Measurements from ENCODE around the gene SLC25A20. TPM values are rescaled to one million over a fixed set of nuclear protein-coding genes. Genes with fewer than 3 reads are reported as not detected.

The SLC25A20 gene
- polyA plus RNA-seq, 2 of the 4 experiments (the other 2 are of a cell fraction): 13.5 to 22.4 TPM

DNA sequence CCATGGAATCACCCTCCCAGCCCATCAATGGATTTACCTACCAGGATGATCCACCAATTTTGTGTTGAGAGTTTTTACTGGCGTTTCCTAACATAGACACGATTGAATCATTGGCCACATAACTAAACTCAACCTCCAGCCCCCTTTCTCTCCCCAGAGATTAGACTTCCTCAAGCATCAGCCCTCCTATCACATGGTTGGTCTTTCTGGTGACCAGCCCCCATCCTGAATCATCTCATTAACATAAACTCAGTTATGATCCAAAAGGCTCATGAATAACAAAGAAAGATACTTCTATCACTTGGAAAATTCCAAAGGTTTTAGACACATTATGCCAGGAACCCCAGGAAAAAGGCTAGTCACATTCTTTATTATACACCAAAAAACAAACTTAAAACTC, 72.2 kb downstream of the SLC25A20 start:
- no peak overlapping the region for H3K27ac ChIP-seq
- WGBS (ENCODE audit: missing lambda C conversion rate): 85% methylated on average over 2 of the region's 2 CpGs
- ChIA-PET CTCF (no interaction called here), POLR2A (no interaction called here)
- TF ChIP-seq RAD21 (conservative IDR thresholded peaks at IDR 0.05 in 1 of 2, IDR thresholded peaks at IDR 0.05 in 1 of 2): no peak
- no peak for TF ChIP-seq TP53 (CRISPR knock-in tag; IDR thresholded peaks at IDR 0.05)
- no peak for TF ChIP-seq HDAC2 (IDR thresholded peaks at IDR 0.05)
- no peak for TF ChIP-seq RCOR1 (IDR thresholded peaks at IDR 0.05; ENCODE audit: low read depth, low read length)
- no peak for TF ChIP-seq POLR2A (IDR thresholded peaks at IDR 0.05; ENCODE audit: low read length)
- no peak for TF ChIP-seq KDM5A (IDR thresholded peaks at IDR 0.05)
- no peak for TF ChIP-seq CHD4 (IDR thresholded peaks at IDR 0.05; ENCODE audit: borderline replicate concordance)
- TF ChIP-seq HEYL (CRISPR knock-in tag; IDR thresholded peaks at IDR 0.05): no peak
- no peak for TF ChIP-seq ZFP36 (IDR thresholded peaks at IDR 0.05; ENCODE audit: borderline replicate concordance, partially characterized antibody)
- no peak for TF ChIP-seq RARB (CRISPR knock-in tag; IDR thresholded peaks at IDR 0.05)
- no peak for TF ChIP-seq ZC3H11A (IDR thresholded peaks at IDR 0.05)
- no peak for TF ChIP-seq SMC3 (IDR thresholded peaks at IDR 0.05)
- no peak for TF ChIP-seq BHLHE40 (IDR thresholded peaks at IDR 0.05; ENCODE audit: low read depth, low read length)
- TF ChIP-seq ZNF302 (CRISPR knock-in tag; IDR thresholded peaks at IDR 0.05): no peak
- no peak for TF ChIP-seq HOXB5 (CRISPR knock-in tag; IDR thresholded peaks at IDR 0.05)
- no peak for TF ChIP-seq MYC (IDR thresholded peaks at IDR 0.05; ENCODE audit: borderline replicate concordance, low read length)
- TF ChIP-seq, protein P1, sequence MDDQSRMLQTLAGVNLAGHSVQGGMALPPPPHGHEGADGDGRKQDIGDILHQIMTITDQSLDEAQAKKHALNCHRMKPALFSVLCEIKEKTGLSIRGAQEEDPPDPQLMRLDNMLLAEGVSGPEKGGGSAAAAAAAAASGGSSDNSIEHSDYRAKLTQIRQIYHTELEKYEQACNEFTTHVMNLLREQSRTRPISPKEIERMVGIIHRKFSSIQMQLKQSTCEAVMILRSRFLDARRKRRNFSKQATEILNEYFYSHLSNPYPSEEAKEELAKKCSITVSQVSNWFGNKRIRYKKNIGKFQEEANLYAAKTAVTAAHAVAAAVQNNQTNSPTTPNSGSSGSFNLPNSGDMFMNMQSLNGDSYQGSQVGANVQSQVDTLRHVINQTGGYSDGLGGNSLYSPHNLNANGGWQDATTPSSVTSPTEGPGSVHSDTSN (IDR thresholded peaks at IDR 0.05): no peak
- FAIRE-seq (no peak), DNase-seq (ENCODE audit: low read depth in 1 of 2, low spot score in 1 of 2) (no peak), ATAC-seq (no peak)
- no peak overlapping the region; the same call in 2 of the 3 replicates for H3K4me2 ChIP-seq
- 0 out of 3 replicates have a peak, but pooled peaks cover 6% of the 10 kb centered on the region for H3K4me1 ChIP-seq
- no peak overlapping the region for H3K4me3 ChIP-seq
- no peaks in the 10 kb centered on the region for H3K9me3 ChIP-seq

DNA sequence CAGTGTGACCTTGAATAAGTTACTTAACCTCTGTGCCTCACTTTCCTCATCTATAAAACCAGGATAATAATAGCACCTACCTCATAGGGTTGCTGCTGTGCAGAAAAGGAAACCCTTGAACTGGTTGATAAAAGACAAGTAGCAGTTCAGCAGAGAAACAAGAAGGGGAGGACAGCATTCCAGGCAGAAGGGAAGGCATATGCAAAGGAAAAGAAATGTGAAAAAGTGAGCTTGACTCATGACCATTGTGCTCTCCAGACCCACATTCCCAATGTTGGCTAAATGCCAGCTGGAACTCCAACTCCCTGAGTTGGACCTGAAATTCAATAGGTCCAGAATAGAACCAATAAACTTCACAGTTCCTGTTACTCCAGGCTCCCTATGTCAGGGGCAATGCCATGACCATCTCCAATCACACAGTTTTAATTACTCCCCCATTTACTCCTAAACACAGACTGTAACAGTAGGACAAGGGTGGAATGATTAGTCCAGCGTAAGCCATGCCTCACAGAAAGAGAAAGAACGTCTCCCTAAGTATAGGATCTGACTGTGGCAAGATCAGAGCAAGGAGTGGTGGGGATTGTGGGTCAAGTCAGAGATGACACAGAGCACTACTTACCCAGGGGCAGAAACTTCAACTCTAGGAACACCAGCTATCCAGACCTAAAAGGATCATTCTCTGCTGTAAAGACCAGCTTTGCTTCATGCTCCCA, 77.9 kb downstream of the SLC25A20 start:
- POLR2A ChIA-PET: no interaction called here
- DNase-seq (ENCODE audit: low read depth in 1 of 2, low spot score in 1 of 2): no peak
- no peak for FAIRE-seq
- CTCF ChIA-PET: no interaction called here
- no peaks in the 10 kb centered on the region for H3K4me1 ChIP-seq
- H3K9me3 ChIP-seq: no peaks in the 10 kb centered on the region
- H3K4me3 ChIP-seq: no peak overlapping the region
- no peak overlapping the region for H3K4me2 ChIP-seq
- ATAC-seq: no peak
- H3K27ac ChIP-seq: no peak overlapping the region
- TF ChIP-seq, protein P2, sequence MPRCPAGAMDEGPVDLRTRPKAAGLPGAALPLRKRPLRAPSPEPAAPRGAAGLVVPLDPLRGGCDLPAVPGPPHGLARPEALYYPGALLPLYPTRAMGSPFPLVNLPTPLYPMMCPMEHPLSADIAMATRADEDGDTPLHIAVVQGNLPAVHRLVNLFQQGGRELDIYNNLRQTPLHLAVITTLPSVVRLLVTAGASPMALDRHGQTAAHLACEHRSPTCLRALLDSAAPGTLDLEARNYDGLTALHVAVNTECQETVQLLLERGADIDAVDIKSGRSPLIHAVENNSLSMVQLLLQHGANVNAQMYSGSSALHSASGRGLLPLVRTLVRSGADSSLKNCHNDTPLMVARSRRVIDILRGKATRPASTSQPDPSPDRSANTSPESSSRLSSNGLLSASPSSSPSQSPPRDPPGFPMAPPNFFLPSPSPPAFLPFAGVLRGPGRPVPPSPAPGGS (IDR thresholded peaks at IDR 0.05): no peak
- TF ChIP-seq RARB (CRISPR knock-in tag; IDR thresholded peaks at IDR 0.05): no peak
- no peak for TF ChIP-seq SREBF2 (IDR thresholded peaks at IDR 0.05)
- no peak for TF ChIP-seq KDM1A (IDR thresholded peaks at IDR 0.05; ENCODE audit: low read depth)
- TF ChIP-seq PHF8 (IDR thresholded peaks at IDR 0.05; ENCODE audit: borderline replicate concordance, low read depth): no peak
- TF ChIP-seq, protein P1 (IDR thresholded peaks at IDR 0.05): no peak
- TF ChIP-seq GATA3 (IDR thresholded peaks at IDR 0.05; ENCODE audit: borderline replicate concordance): no peak
- TF ChIP-seq CBX2 (IDR thresholded peaks at IDR 0.05; ENCODE audit: borderline replicate concordance, low read depth): no peak
- no peak for TF ChIP-seq JUNB (IDR thresholded peaks at IDR 0.05)
- no peak for TF ChIP-seq CHD4 (IDR thresholded peaks at IDR 0.05; ENCODE audit: borderline replicate concordance)
- 88% methylated on average over 2 of the region's 2 CpGs for WGBS (ENCODE audit: missing lambda C conversion rate)

Data from A549 (cell line).